ENCODE results near the gene FMO4.
A peak's percentile ranks its signal among the peaks of the same experiment; 100 is the strongest.

FMO4 gene

GRCh38 chr1:171313835-171314320 lies at the start of gene FMO4:
TSS of gene FMO4 (plus strand) at chr1:171314183. CDS start at chr1:171319826, 5,643 bp downstream.
- no peaks in the 10 kb centered on the region for H3K27me3 ChIP-seq (ENCODE audit: control insufficient read depth, insufficient read depth, low read length)
- H3K9ac ChIP-seq (ENCODE audit: low read length), result no peak within 1 kb of the TSS
- H3K4me3 ChIP-seq (ENCODE audit: low read depth, low read length), result peak within 1 kb of the TSS; percentile 35
- no peaks in the 10 kb centered on the region for H3K9me3 ChIP-seq (ENCODE audit: control insufficient read depth, insufficient read depth, low read depth, low read length)
- no peak within 1 kb of the TSS for H3K27ac ChIP-seq (ENCODE audit: low read depth, low read length)
- H3K36me3 ChIP-seq (ENCODE audit: control insufficient read depth, insufficient read depth, low read length), result no peaks in the 10 kb centered on the region
- peaks cover 12% of the 10 kb centered on the region; the same call in 1 of the 2 replicates for H3K4me1 ChIP-seq (ENCODE audit: control insufficient read depth, insufficient read depth, low read length)

GRCh38 chr1:171265686-171266085 lies 48.3 kb upstream of the FMO4 start:
- no peak overlapping the region for H3K27ac ChIP-seq (ENCODE audit: low read depth, low read length)
- H3K4me1 ChIP-seq (ENCODE audit: control insufficient read depth, insufficient read depth, low read length), result no peaks in the 10 kb centered on the region
- H3K36me3 ChIP-seq (ENCODE audit: control insufficient read depth, insufficient read depth, low read length), result no peaks in the 10 kb centered on the region
- H3K27me3 ChIP-seq (ENCODE audit: control insufficient read depth, insufficient read depth, low read length), result no peaks in the 10 kb centered on the region
- H3K9me3 ChIP-seq (ENCODE audit: control insufficient read depth, insufficient read depth, low read depth, low read length), result no peaks in the 10 kb centered on the region
- H3K4me3 ChIP-seq (ENCODE audit: low read depth, low read length), result no peak overlapping the region
- H3K9ac ChIP-seq (ENCODE audit: low read length), result no peak overlapping the region

GRCh38 chr1:171266930-171267329 lies 47.1 kb upstream of the FMO4 start:
- no peaks in the 10 kb centered on the region for H3K36me3 ChIP-seq (ENCODE audit: control insufficient read depth, insufficient read depth, low read length)
- no peaks in the 10 kb centered on the region for H3K4me1 ChIP-seq (ENCODE audit: control insufficient read depth, insufficient read depth, low read length)
- no peaks in the 10 kb centered on the region for H3K9me3 ChIP-seq (ENCODE audit: control insufficient read depth, insufficient read depth, low read depth, low read length)
- no peak overlapping the region for H3K9ac ChIP-seq (ENCODE audit: low read length)
- H3K4me3 ChIP-seq (ENCODE audit: low read depth, low read length), result no peak overlapping the region
- no peaks in the 10 kb centered on the region for H3K27me3 ChIP-seq (ENCODE audit: control insufficient read depth, insufficient read depth, low read length)
- H3K27ac ChIP-seq (ENCODE audit: low read depth, low read length), result no peak overlapping the region

- Histone ChIP-seq H3K9ac (ENCODE audit: low read length) (no peak overlapping the region), H3K27me3 (ENCODE audit: control insufficient read depth, insufficient read depth, low read length) (no peaks in the 10 kb centered on the region), H3K9me3 (ENCODE audit: control insufficient read depth, insufficient read depth, low read depth, low read length) (no peaks in the 10 kb centered on the region; the same call in 1 of the 2 replicates), H3K4me1 (ENCODE audit: control insufficient read depth, insufficient read depth, low read length) (no peaks in the 10 kb centered on the region), H3K4me3 (ENCODE audit: low read depth, low read length) (no peak overlapping the region), H3K27ac (ENCODE audit: low read depth, low read length) (no peak overlapping the region), H3K36me3 (ENCODE audit: control insufficient read depth, insufficient read depth, low read length) (no peaks in the 10 kb centered on the region)
Measured at GRCh38 chr1:171267391-171267790, 46.6 kb upstream of the FMO4 start.

GRCh38 chr1:171270806-171271205 lies 43.2 kb upstream of the FMO4 start:
- H3K4me1 ChIP-seq (ENCODE audit: control insufficient read depth, insufficient read depth, low read length), result no peaks in the 10 kb centered on the region
- no peaks in the 10 kb centered on the region for H3K27me3 ChIP-seq (ENCODE audit: control insufficient read depth, insufficient read depth, low read length)
- H3K36me3 ChIP-seq (ENCODE audit: control insufficient read depth, insufficient read depth, low read length), result no peaks in the 10 kb centered on the region
- no peaks in the 10 kb centered on the region; the same call in 1 of the 2 replicates for H3K9me3 ChIP-seq (ENCODE audit: control insufficient read depth, insufficient read depth, low read depth, low read length)
- H3K4me3 ChIP-seq (ENCODE audit: low read depth, low read length), result no peak overlapping the region
- H3K9ac ChIP-seq (ENCODE audit: low read length), result no peak overlapping the region
- H3K27ac ChIP-seq (ENCODE audit: low read depth, low read length), result no peak overlapping the region

GRCh38 chr1:171277534-171277933 lies 36.4 kb upstream of the FMO4 start:
- Histone ChIP-seq H3K36me3 (ENCODE audit: control insufficient read depth, insufficient read depth, low read length) (no peaks in the 10 kb centered on the region), H3K4me3 (ENCODE audit: low read depth, low read length) (no peak overlapping the region), H3K9ac (ENCODE audit: low read length) (no peak overlapping the region), H3K27me3 (ENCODE audit: control insufficient read depth, insufficient read depth, low read length) (no peaks in the 10 kb centered on the region), H3K4me1 (ENCODE audit: control insufficient read depth, insufficient read depth, low read length) (peaks cover 6% of the 10 kb centered on the region; the same call in 1 of the 2 replicates), H3K27ac (ENCODE audit: low read depth, low read length) (no peak overlapping the region), H3K9me3 (ENCODE audit: control insufficient read depth, insufficient read depth, low read depth, low read length) (no peaks in the 10 kb centered on the region)

GRCh38 chr1:171279234-171279633 lies 34.7 kb upstream of the FMO4 start:
- H3K4me1 ChIP-seq (ENCODE audit: control insufficient read depth, insufficient read depth, low read length), result peaks cover 6% of the 10 kb centered on the region; the same call in 1 of the 2 replicates
- H3K27ac ChIP-seq (ENCODE audit: low read depth, low read length), result no peak overlapping the region
- H3K4me3 ChIP-seq (ENCODE audit: low read depth, low read length), result no peak overlapping the region
- no peaks in the 10 kb centered on the region for H3K27me3 ChIP-seq (ENCODE audit: control insufficient read depth, insufficient read depth, low read length)
- H3K36me3 ChIP-seq (ENCODE audit: control insufficient read depth, insufficient read depth, low read length), result no peaks in the 10 kb centered on the region
- H3K9me3 ChIP-seq (ENCODE audit: control insufficient read depth, insufficient read depth, low read depth, low read length), result no peaks in the 10 kb centered on the region
- H3K9ac ChIP-seq (ENCODE audit: low read length), result no peak overlapping the region

- Histone ChIP-seq H3K27ac (ENCODE audit: low read depth, low read length) (no peak overlapping the region), H3K4me3 (ENCODE audit: low read depth, low read length) (no peak overlapping the region), H3K9ac (ENCODE audit: low read length) (no peak overlapping the region), H3K27me3 (ENCODE audit: control insufficient read depth, insufficient read depth, low read length) (no peaks in the 10 kb centered on the region), H3K4me1 (ENCODE audit: control insufficient read depth, insufficient read depth, low read length) (peaks cover 6% of the 10 kb centered on the region; the same call in 1 of the 2 replicates), H3K9me3 (ENCODE audit: control insufficient read depth, insufficient read depth, low read depth, low read length) (no peaks in the 10 kb centered on the region), H3K36me3 (ENCODE audit: control insufficient read depth, insufficient read depth, low read length) (no peaks in the 10 kb centered on the region)
Measured at GRCh38 chr1:171279678-171280077, 34.3 kb upstream of the FMO4 start.

- Histone ChIP-seq H3K4me1 (ENCODE audit: control insufficient read depth, insufficient read depth, low read length) (peaks cover 6% of the 10 kb centered on the region; the same call in 1 of the 2 replicates), H3K27me3 (ENCODE audit: control insufficient read depth, insufficient read depth, low read length) (no peaks in the 10 kb centered on the region), H3K9ac (ENCODE audit: low read length) (no peak overlapping the region), H3K27ac (ENCODE audit: low read depth, low read length) (no peak overlapping the region), H3K36me3 (ENCODE audit: control insufficient read depth, insufficient read depth, low read length) (no peaks in the 10 kb centered on the region), H3K4me3 (ENCODE audit: low read depth, low read length) (no peak overlapping the region), H3K9me3 (ENCODE audit: control insufficient read depth, insufficient read depth, low read depth, low read length) (no peaks in the 10 kb centered on the region)
Measured at GRCh38 chr1:171280599-171280998, 33.4 kb upstream of the FMO4 start.

GRCh38 chr1:171286032-171286705 lies 27.8 kb upstream of the FMO4 start:
- Histone ChIP-seq H3K9ac (ENCODE audit: low read length) (no peak overlapping the region), H3K9me3 (ENCODE audit: control insufficient read depth, insufficient read depth, low read depth, low read length) (no peaks in the 10 kb centered on the region), H3K4me1 (ENCODE audit: control insufficient read depth, insufficient read depth, low read length) (no peaks in the 10 kb centered on the region), H3K27me3 (ENCODE audit: control insufficient read depth, insufficient read depth, low read length) (no peaks in the 10 kb centered on the region), H3K4me3 (ENCODE audit: low read depth, low read length) (no peak overlapping the region), H3K27ac (ENCODE audit: low read depth, low read length) (no peak overlapping the region), H3K36me3 (ENCODE audit: control insufficient read depth, insufficient read depth, low read length) (no peaks in the 10 kb centered on the region)

- H3K27me3 ChIP-seq (ENCODE audit: control insufficient read depth, insufficient read depth, low read length), result no peaks in the 10 kb centered on the region
- H3K4me3 ChIP-seq (ENCODE audit: low read depth, low read length), result no peak overlapping the region
- H3K27ac ChIP-seq (ENCODE audit: low read depth, low read length), result no peak overlapping the region
- H3K9ac ChIP-seq (ENCODE audit: low read length), result no peak overlapping the region
- no peaks in the 10 kb centered on the region for H3K4me1 ChIP-seq (ENCODE audit: control insufficient read depth, insufficient read depth, low read length)
- no peaks in the 10 kb centered on the region for H3K9me3 ChIP-seq (ENCODE audit: control insufficient read depth, insufficient read depth, low read depth, low read length)
- H3K36me3 ChIP-seq (ENCODE audit: control insufficient read depth, insufficient read depth, low read length), result no peaks in the 10 kb centered on the region
Measured at GRCh38 chr1:171290621-171291020, 23.4 kb upstream of the FMO4 start.
